ENCODE measurements around the gene TSPAN5.

- TF ChIP-seq CTCF (tag by site-specific recombination; IDR thresholded peaks at IDR 0.05) = no peak
- no peak for TF ChIP-seq HIC1 (tag by site-specific recombination; IDR thresholded peaks at IDR 0.05)
- no peak for TF ChIP-seq ZIC2 (tag by site-specific recombination; IDR thresholded peaks at IDR 0.05)
- TF ChIP-seq ZNF660 (tag by site-specific recombination; IDR thresholded peaks at IDR 0.05) = no peak
These were observed 224.7 kb downstream of the TSPAN5 start for GRCh38 chr4:98433691-98434090.

All from HEK293 (cell line).